H9 (cell line): Measurements from ENCODE around the gene ZNF503. TPM values are rescaled to one million over a fixed set of nuclear protein-coding genes. Genes with fewer than 3 reads are reported as not detected.

Experiments used
- DNase-seq: peaks from one replicate; pipeline ENCODE4 v3.0.0-alpha.2; 2017
- H2AFZ ChIP-seq: one replicate; pipeline ENCODE4 v1.6.1; 2013; ENCODE audit warnings: mild to moderate bottlenecking, low read length, control low read depth, moderate library complexity
- H2AK5ac ChIP-seq: 2 replicates; pipeline ENCODE4 v1.6.1; 2013; ENCODE audit warnings: low read length, control low read depth, mixed read lengths; ENCODE audit not compliant: insufficient read length
- H2BK120ac ChIP-seq: one replicate; pipeline ENCODE4 v1.6.1; 2013; ENCODE audit warnings: low read depth, mild to moderate bottlenecking, low read length, control low read depth, inconsistent platforms; ENCODE audit not compliant: poor library complexity, severe bottlenecking
- H2BK12ac ChIP-seq: 2 replicates; pipeline ENCODE4 v1.6.1; 2013; ENCODE audit warnings: low read length, control low read depth, mixed read lengths, low read depth; ENCODE audit not compliant: insufficient read length
- H2BK15ac ChIP-seq: 2 replicates; pipeline ENCODE4 v1.6.1; 2013; ENCODE audit warnings: low read depth, low read length, control low read depth
- H2BK20ac ChIP-seq: one replicate; pipeline ENCODE4 v1.6.1; 2013; ENCODE audit warnings: low read depth, mild to moderate bottlenecking, low read length, control low read depth, inconsistent platforms; ENCODE audit not compliant: poor library complexity, severe bottlenecking
- H2BK5ac ChIP-seq: 2 replicates; pipeline ENCODE4 v1.6.1; 2013; ENCODE audit warnings: low read length, control low read depth, mixed read lengths; ENCODE audit not compliant: insufficient read length
- H3K14ac ChIP-seq: 2 replicates; pipeline ENCODE4 v1.6.1; 2013; ENCODE audit warnings: low read length, control low read depth; ENCODE audit not compliant: insufficient read depth
- H3K18ac ChIP-seq: 2 replicates; pipeline ENCODE4 v1.6.1; 2013; ENCODE audit warnings: low read depth, mild to moderate bottlenecking, mixed read lengths, low read length, control low read depth; ENCODE audit not compliant: insufficient read length
- H3K23ac ChIP-seq: 2 replicates; pipeline ENCODE4 v1.6.1; 2013; ENCODE audit warnings: low read length, control low read depth, mixed read lengths, low read depth; ENCODE audit not compliant: insufficient read length
- H3K23me2 ChIP-seq: 2 replicates; pipeline ENCODE4 v1.6.1; 2013; ENCODE audit warnings: low read depth, mild to moderate bottlenecking, mixed read lengths, low read length, control low read depth; ENCODE audit not compliant: insufficient read length, poor library complexity, severe bottlenecking
- H3K27ac ChIP-seq: 2 replicates; pipeline ENCODE4 v1.5.1; 2013; ENCODE audit warnings: low read length, control low read depth, mixed read lengths, low read depth; ENCODE audit not compliant: insufficient read length
- H3K27me3 ChIP-seq: 2 replicates; pipeline ENCODE4 v1.6.1; 2013; ENCODE audit warnings: low read length, control low read depth, inconsistent platforms; ENCODE audit not compliant: insufficient read depth
- H3K4ac ChIP-seq: 2 replicates; pipeline ENCODE4 v1.6.1; 2013; ENCODE audit warnings: low read depth, mild to moderate bottlenecking, control low read depth, inconsistent platforms, low read length, moderate library complexity
- H3K4me1 ChIP-seq: 2 replicates; pipeline ENCODE4 v1.6.1; 2013; ENCODE audit warnings: low read length, control low read depth, inconsistent platforms; ENCODE audit not compliant: insufficient read depth
- H3K4me2 ChIP-seq: 2 replicates; pipeline ENCODE4 v1.6.1; 2013; ENCODE audit warnings: low read length, control low read depth, mixed read lengths; ENCODE audit not compliant: insufficient read length, insufficient read depth
- H3K56ac ChIP-seq: 2 replicates; pipeline ENCODE4 v1.6.1; 2013; ENCODE audit warnings: low read depth, mild to moderate bottlenecking, mixed read lengths, low read length, control low read depth; ENCODE audit not compliant: insufficient read length
- H3K79me1 ChIP-seq: 2 replicates; pipeline ENCODE4 v1.6.1; 2013; ENCODE audit warnings: low read depth, mild to moderate bottlenecking, moderate library complexity, low read length, control low read depth, inconsistent platforms; ENCODE audit not compliant: insufficient read depth, poor library complexity, severe bottlenecking
- H3K79me2 ChIP-seq: 2 replicates; pipeline ENCODE4 v1.6.1; 2013; ENCODE audit warnings: low read length, control low read depth, inconsistent platforms; ENCODE audit not compliant: insufficient read depth
- H3K9ac ChIP-seq: 2 replicates; pipeline ENCODE4 v1.6.1; 2013; ENCODE audit warnings: low read length, control low read depth, mixed read lengths; ENCODE audit not compliant: insufficient read length; ENCODE audit errors: extremely low read depth
- H3K9me3 ChIP-seq: one replicate; pipeline ENCODE4 v1.6.1; 2013; ENCODE audit warnings: low read depth, low read length, inconsistent platforms; ENCODE audit not compliant: control insufficient read depth
- H3T11ph ChIP-seq: one replicate; pipeline ENCODE4 v1.6.1; 2013; ENCODE audit warnings: mild to moderate bottlenecking, low read length, control low read depth, inconsistent platforms
- H4K20me1 ChIP-seq: one replicate; pipeline ENCODE4 v1.6.1; 2013; ENCODE audit not compliant: control insufficient read depth, insufficient read length, insufficient read depth
- H4K5ac ChIP-seq: 2 replicates; pipeline ENCODE4 v1.6.1; 2013; ENCODE audit warnings: low read depth, mild to moderate bottlenecking, mixed read lengths, low read length, control low read depth; ENCODE audit not compliant: insufficient read length
- H4K8ac ChIP-seq: replicated peaks from 2 replicates; pipeline ENCODE4 v1.6.1; 2013; ENCODE audit warnings: low read length, control low read depth, mixed read lengths, low read depth; ENCODE audit not compliant: insufficient read length
- H4K91ac ChIP-seq: 2 replicates; pipeline ENCODE4 v1.6.1; 2013; ENCODE audit warnings: low read depth, mild to moderate bottlenecking, moderate library complexity, mixed read lengths, low read length, control low read depth; ENCODE audit not compliant: insufficient read length
- H3K27ac Mint-ChIP-seq, 3 experiments: 2 replicates in 2 of 3; 3 replicates in 1 of 3; pipeline ENCODE4 v1.8.0; 2020 to 2021; ENCODE audit warnings: mixed read lengths in 3 of 3, mild to moderate bottlenecking in 1 of 3, moderate library complexity in 1 of 3
- H3K27me3 Mint-ChIP-seq: 2 replicates; pipeline ENCODE4 v1.8.0; 2021; ENCODE audit warnings: low read depth, mild to moderate bottlenecking, moderate library complexity, mixed read lengths
- H3K36me3 Mint-ChIP-seq, 3 experiments: 2 replicates in 2 of 3; 3 replicates in 1 of 3; pipeline ENCODE4 v1.8.0; 2020 to 2021; ENCODE audit warnings: low read depth in 3 of 3, mixed read lengths in 3 of 3; ENCODE audit not compliant: insufficient read depth in 1 of 3
- H3K4me1 Mint-ChIP-seq, 2 experiments: 2 replicates each; pipeline ENCODE4 v1.8.0; 2020; ENCODE audit warnings: mixed read lengths in 2 of 2
- H3K4me3 Mint-ChIP-seq, 2 experiments: 2 replicates in 1 of 2; 3 replicates in 1 of 2; pipeline ENCODE4 v1.8.0; 2020 to 2021; ENCODE audit warnings: mild to moderate bottlenecking in 2 of 2, mixed read lengths in 2 of 2, moderate library complexity in 1 of 2
- H3K9me3 Mint-ChIP-seq, 2 experiments: 2 replicates in 1 of 2; 3 replicates in 1 of 2; pipeline ENCODE4 v1.8.0; 2020; ENCODE audit warnings: mild to moderate bottlenecking in 2 of 2, mixed read lengths in 2 of 2, moderate library complexity in 1 of 2
- WGBS: extraction: QIAGEN DNeasy Blood & Tissue Kit; methylation state at CpG from one replicate; pipeline ENCODE4 v1.1.7; 2013; ENCODE audit warnings: missing lambda C conversion rate, low lambda C conversion rate, mixed read lengths; ENCODE audit not compliant: insufficient read length; ENCODE audit errors: extremely low coverage; 5-methylcytosine and 5-hydroxymethylcytosine counted together
- total RNA-seq: library from RNA; stranded (reverse); gene quantifications from 2 replicates; pipeline ENCODE4 v1.2.1, GENCODE V29; 2021
- TF ChIP-seq, protein P1 (sequence below): fragments of 200-600 bp; sonication (generic); conservative IDR thresholded peaks from 3 replicates; pipeline ENCODE4 v1.8.0; 2021; ENCODE audit warnings: antibody characterized with exemption, mild to moderate bottlenecking

ZNF503 gene
- total RNA-seq, 1 experiment from 2014 or later, result 0.09 TPM

DNA sequence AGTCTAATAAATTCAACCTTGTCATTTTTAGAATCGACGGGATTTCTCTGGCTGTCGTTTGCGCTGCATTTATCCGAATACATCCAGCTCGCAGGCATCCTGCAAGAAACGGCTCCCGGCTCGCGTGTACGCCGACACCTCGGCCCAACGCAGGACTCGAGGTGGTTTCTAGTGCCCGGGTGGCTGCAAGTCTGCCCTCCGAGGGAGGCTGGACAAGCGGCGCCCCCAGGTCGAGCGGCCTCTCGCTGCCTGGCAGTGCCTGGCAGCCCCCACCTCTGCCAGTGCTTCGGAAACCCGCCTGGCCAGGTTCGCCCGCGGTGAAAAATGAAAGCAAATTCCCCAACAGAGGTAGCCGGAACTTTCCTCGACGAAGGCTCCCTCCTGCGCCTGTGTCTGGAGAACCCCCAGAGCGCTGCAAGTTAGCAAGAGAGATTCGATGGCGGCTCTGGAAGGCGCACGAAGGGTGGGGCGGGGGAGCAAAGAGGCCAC, 5.7 kb upstream of the ZNF503 start:
- no peak overlapping the region for H4K8ac ChIP-seq
- peaks cover 82% of the 10 kb centered on the region for H3K27me3 ChIP-seq
- peaks cover 0 to 2% of the 10 kb centered on the region in 2 experiments; a peak in 3 of 5 replicates for H3K9me3 Mint-ChIP-seq
- no peak overlapping the region for H3K18ac ChIP-seq
- no peak overlapping the region for H3K4ac ChIP-seq
- no peaks in the 10 kb centered on the region for H3K4me1 ChIP-seq
- H3K9me3 ChIP-seq, result no peaks in the 10 kb centered on the region
- no peak overlapping the region for H3K14ac ChIP-seq
- H3K27me3 Mint-ChIP-seq, result peaks cover 98% of the 10 kb centered on the region
- H3T11ph ChIP-seq, result no peak overlapping the region
- H2AK5ac ChIP-seq, result no peak overlapping the region
- peaks cover 3% of the 10 kb centered on the region for H4K20me1 ChIP-seq
- H2BK120ac ChIP-seq, result no peak overlapping the region
- H3K9ac ChIP-seq, result no peak overlapping the region
- no CpG with 5 or more reads among the region's 37 CpGs for WGBS
- H2AFZ ChIP-seq, result no peak overlapping the region
- H3K4me2 ChIP-seq, result peak overlapping the region; percentile 42
- H3K27ac ChIP-seq, result no peak overlapping the region
- H3K4me3 Mint-ChIP-seq, result peak overlapping the region; percentile 32 to 76
- H2BK15ac ChIP-seq, result no peak overlapping the region
- no peak overlapping the region for H2BK20ac ChIP-seq
- no peaks in the 10 kb centered on the region; a peak in 1 of 7 replicates for H3K36me3 Mint-ChIP-seq
- peaks cover 34% of the 10 kb centered on the region for H3K23me2 ChIP-seq
- H3K56ac ChIP-seq, result no peak overlapping the region
- no peaks in the 10 kb centered on the region for H3K79me1 ChIP-seq
- H2BK5ac ChIP-seq, result no peak overlapping the region
- TF ChIP-seq, protein P1, sequence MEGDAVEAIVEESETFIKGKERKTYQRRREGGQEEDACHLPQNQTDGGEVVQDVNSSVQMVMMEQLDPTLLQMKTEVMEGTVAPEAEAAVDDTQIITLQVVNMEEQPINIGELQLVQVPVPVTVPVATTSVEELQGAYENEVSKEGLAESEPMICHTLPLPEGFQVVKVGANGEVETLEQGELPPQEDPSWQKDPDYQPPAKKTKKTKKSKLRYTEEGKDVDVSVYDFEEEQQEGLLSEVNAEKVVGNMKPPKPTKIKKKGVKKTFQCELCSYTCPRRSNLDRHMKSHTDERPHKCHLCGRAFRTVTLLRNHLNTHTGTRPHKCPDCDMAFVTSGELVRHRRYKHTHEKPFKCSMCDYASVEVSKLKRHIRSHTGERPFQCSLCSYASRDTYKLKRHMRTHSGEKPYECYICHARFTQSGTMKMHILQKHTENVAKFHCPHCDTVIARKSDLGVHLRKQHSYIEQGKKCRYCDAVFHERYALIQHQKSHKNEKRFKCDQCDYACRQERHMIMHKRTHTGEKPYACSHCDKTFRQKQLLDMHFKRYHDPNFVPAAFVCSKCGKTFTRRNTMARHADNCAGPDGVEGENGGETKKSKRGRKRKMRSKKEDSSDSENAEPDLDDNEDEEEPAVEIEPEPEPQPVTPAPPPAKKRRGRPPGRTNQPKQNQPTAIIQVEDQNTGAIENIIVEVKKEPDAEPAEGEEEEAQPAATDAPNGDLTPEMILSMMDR, result no peak
- H4K5ac ChIP-seq, result no peak overlapping the region
- no peaks in the 10 kb centered on the region for H3K79me2 ChIP-seq
- no peak overlapping the region for H4K91ac ChIP-seq
- DNase-seq, result peak; percentile 56
- peaks cover 38 to 47% of the 10 kb centered on the region in 2 experiments for H3K4me1 Mint-ChIP-seq
- no peak overlapping the region for H3K27ac Mint-ChIP-seq
- H3K23ac ChIP-seq, result no peak overlapping the region
- H2BK12ac ChIP-seq, result no peak overlapping the region
